DOHH2 (cell line): ENCODE results near the gene CNPY3.

Experiments
- H3F3A ChIP-seq: fragments of 200-600 bp; sonication (generic), shearing (Covaris generic); 2 replicates; pipeline ENCODE4 v1.6.0; 2016; ENCODE audit warnings: antibody characterized with exemption, mild to moderate bottlenecking; ENCODE audit not compliant: control insufficient read depth, insufficient read depth
- H3K27ac ChIP-seq: fragments of 200-600 bp; sonication (generic); 2 replicates; pipeline ENCODE4 v1.5.1; 2014; ENCODE audit warnings: low read depth, mild to moderate bottlenecking, low read length, moderate library complexity
- H3K27me3 ChIP-seq: fragments of 200-600 bp; sonication (generic); 2 replicates; pipeline ENCODE4 v1.6.1; 2014; ENCODE audit warnings: mild to moderate bottlenecking, low read length, mixed read lengths; ENCODE audit not compliant: control insufficient read depth
- H3K36me3 ChIP-seq: fragments of 200-600 bp; sonication (generic); 2 replicates; pipeline ENCODE4 v1.6.1; 2014; ENCODE audit warnings: mild to moderate bottlenecking, low read length, moderate library complexity, mixed read lengths; ENCODE audit not compliant: control insufficient read depth
- H3K4me1 ChIP-seq: fragments of 200-600 bp; sonication (generic); 2 replicates; pipeline ENCODE4 v1.6.1; 2014; ENCODE audit warnings: mild to moderate bottlenecking, low read length, mixed read lengths; ENCODE audit not compliant: control insufficient read depth
- H3K4me2 ChIP-seq: fragments of 200-600 bp; sonication (generic); 2 replicates; pipeline ENCODE4 v1.6.0; 2014; ENCODE audit warnings: mild to moderate bottlenecking, low read length, moderate library complexity
- H3K4me3 ChIP-seq: fragments of 200-600 bp; sonication (generic); 2 replicates; pipeline ENCODE4 v1.5.1; 2014; ENCODE audit warnings: mild to moderate bottlenecking, low read length, mixed read lengths
- H3K79me2 ChIP-seq: fragments of 200-600 bp; sonication (generic); 2 replicates; pipeline ENCODE4 v1.6.1; 2014; ENCODE audit warnings: mild to moderate bottlenecking, low read length, mixed read lengths; ENCODE audit not compliant: control insufficient read depth
- H3K9me2 ChIP-seq: fragments of 200-600 bp; sonication (generic); replicated peaks from 2 replicates; pipeline ENCODE4 v1.6.1; 2014; ENCODE audit warnings: mild to moderate bottlenecking, low read length, mixed read lengths; ENCODE audit not compliant: control insufficient read depth
- H3K9me3 ChIP-seq: fragments of 200-600 bp; sonication (generic); 2 replicates; pipeline ENCODE4 v1.6.1; 2014; ENCODE audit warnings: antibody characterized with exemption, low read length, mixed read lengths; ENCODE audit not compliant: control insufficient read depth, insufficient read depth
- H4K20me1 ChIP-seq: fragments of 200-600 bp; sonication (generic); 2 replicates; pipeline ENCODE4 v1.6.0; 2014; ENCODE audit warnings: low read depth, mild to moderate bottlenecking, antibody characterized with exemption, low read length, moderate library complexity; ENCODE audit not compliant: control insufficient read depth, insufficient read depth
- EZH2phosphoT487 ChIP-seq: fragments of 200-600 bp; sonication (generic); IDR thresholded peaks from 2 replicates; pipeline ENCODE4 v1.6.1; 2017; ENCODE audit warnings: borderline replicate concordance, mild to moderate bottlenecking, antibody characterized with exemption, low read length, moderate library complexity, mixed read lengths
- TF ChIP-seq, protein P1 (sequence below): fragments of 200-600 bp; sonication (generic); IDR thresholded peaks from one replicate; pipeline ENCODE4 v1.5.1; 2014; ENCODE audit warnings: antibody characterized with exemption, mild to moderate bottlenecking, low read depth, low read length; ENCODE audit not compliant: poor library complexity, severe bottlenecking

CNPY3 gene

DNA sequence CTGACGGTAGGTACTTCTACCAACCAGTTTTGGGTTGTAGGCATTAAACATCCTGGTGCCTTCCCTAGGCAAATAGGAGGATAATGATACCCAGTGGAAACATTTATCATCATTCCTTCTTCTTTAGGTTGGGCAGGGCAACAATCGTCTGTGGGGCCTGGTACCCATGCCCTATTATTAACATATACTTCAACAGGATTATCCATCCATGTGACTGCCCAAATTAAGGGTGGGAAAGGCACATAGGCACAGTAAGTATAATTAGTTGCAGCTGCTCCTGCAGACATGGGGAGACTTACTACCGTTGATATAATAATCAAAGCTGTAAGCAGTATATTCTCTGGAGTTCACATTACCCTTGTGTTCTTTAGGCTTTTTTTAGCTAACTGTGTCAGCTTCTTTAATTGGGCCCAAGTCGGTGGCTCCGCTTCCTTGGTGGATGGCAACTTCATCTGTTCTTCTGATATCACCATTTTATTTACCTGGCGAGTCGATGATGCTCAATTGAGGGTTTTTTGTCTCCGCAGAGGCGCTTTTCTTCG lies 33.0 kb upstream of the CNPY3 start:
- Histone ChIP-seq H3K79me2 (no peaks in the 10 kb centered on the region), H3K27ac (no peak overlapping the region), H3K9me2 (no peaks in the 10 kb centered on the region), H3K9me3 (no peaks in the 10 kb centered on the region), H4K20me1 (no peaks in the 10 kb centered on the region), H3K4me2 (no peak overlapping the region), H3K4me3 (no peak overlapping the region), H3K27me3 (peaks cover 5% of the 10 kb centered on the region; the same call in 1 of the 2 replicates), H3K36me3 (no peaks in the 10 kb centered on the region), H3F3A (peaks cover 7% of the 10 kb centered on the region), H3K4me1 (peaks cover 37% of the 10 kb centered on the region)
- TF ChIP-seq EZH2phosphoT487 = no peak
- TF ChIP-seq, protein P1, sequence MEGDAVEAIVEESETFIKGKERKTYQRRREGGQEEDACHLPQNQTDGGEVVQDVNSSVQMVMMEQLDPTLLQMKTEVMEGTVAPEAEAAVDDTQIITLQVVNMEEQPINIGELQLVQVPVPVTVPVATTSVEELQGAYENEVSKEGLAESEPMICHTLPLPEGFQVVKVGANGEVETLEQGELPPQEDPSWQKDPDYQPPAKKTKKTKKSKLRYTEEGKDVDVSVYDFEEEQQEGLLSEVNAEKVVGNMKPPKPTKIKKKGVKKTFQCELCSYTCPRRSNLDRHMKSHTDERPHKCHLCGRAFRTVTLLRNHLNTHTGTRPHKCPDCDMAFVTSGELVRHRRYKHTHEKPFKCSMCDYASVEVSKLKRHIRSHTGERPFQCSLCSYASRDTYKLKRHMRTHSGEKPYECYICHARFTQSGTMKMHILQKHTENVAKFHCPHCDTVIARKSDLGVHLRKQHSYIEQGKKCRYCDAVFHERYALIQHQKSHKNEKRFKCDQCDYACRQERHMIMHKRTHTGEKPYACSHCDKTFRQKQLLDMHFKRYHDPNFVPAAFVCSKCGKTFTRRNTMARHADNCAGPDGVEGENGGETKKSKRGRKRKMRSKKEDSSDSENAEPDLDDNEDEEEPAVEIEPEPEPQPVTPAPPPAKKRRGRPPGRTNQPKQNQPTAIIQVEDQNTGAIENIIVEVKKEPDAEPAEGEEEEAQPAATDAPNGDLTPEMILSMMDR = no peak

DNA sequence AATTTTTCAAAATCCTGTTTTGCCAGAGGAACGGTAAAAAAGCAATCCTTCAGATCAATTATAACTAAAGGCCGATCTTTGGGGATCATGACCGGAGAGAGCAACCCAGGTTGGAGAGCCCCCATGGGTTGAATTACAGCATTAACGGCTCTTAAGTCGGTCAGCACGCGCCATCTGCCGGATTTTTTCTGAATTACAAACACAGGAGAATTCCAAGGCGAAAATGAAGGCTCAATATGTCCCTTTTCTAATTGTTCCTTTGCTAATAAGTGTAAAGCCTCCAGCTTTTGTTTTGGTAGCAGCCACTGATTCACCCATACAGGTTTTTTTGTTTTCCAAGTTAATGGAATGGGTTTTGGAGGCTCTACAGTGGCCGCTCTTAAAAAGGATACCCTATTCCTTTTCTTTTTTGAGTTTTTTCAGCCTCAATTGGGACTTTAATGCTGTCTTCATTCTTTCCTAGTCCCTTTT lies 30.4 kb upstream of the CNPY3 start:
- no peaks in the 10 kb centered on the region for H3F3A ChIP-seq
- no peak overlapping the region for H3K4me3 ChIP-seq
- H3K9me3 ChIP-seq = no peaks in the 10 kb centered on the region
- no peaks in the 10 kb centered on the region for H3K9me2 ChIP-seq
- H3K27ac ChIP-seq = no peak overlapping the region
- H3K4me1 ChIP-seq = peaks cover 22% of the 10 kb centered on the region
- no peaks in the 10 kb centered on the region for H3K36me3 ChIP-seq
- no peak overlapping the region for H3K4me2 ChIP-seq
- TF ChIP-seq EZH2phosphoT487 = no peak
- TF ChIP-seq, protein P1 = peak; percentile 66
- peaks cover 5% of the 10 kb centered on the region; the same call in 1 of the 2 replicates for H3K27me3 ChIP-seq
- H3K79me2 ChIP-seq = no peaks in the 10 kb centered on the region
- H4K20me1 ChIP-seq = no peaks in the 10 kb centered on the region

DNA sequence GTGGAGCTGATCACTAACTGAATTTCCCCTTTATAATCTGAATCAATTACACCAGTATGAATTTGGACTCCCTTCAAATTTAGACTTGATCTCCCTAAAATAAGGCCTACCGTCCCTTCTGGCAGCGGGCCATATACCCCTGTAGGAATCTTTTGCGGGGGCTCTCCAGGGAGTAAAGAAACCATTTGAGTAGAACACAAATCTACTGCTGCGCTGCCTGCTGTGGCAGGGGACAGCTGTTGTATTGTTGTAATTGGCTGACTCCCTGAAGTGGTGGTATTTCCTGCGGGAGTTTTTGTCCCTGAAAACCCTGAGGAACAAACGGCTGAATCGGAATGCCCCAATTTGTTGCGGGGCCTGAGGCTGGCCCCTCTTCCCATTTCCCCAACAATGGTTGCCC lies 29.4 kb upstream of the CNPY3 start:
- H3F3A ChIP-seq = no peaks in the 10 kb centered on the region
- H3K9me2 ChIP-seq = no peaks in the 10 kb centered on the region
- no peaks in the 10 kb centered on the region for H3K79me2 ChIP-seq
- no peak overlapping the region for H3K27ac ChIP-seq
- H3K36me3 ChIP-seq = no peaks in the 10 kb centered on the region
- no peak overlapping the region for H3K4me2 ChIP-seq
- no peak overlapping the region for H3K4me3 ChIP-seq
- no peaks in the 10 kb centered on the region for H3K9me3 ChIP-seq
- TF ChIP-seq, protein P1 = no peak
- TF ChIP-seq EZH2phosphoT487 = no peak
- H4K20me1 ChIP-seq = no peaks in the 10 kb centered on the region
- peaks cover 15% of the 10 kb centered on the region for H3K4me1 ChIP-seq
- H3K27me3 ChIP-seq = peaks cover 5% of the 10 kb centered on the region; the same call in 1 of the 2 replicates
